NCI-H526 (cell line): ENCODE data around the gene PRR36.

ENCODE experiments used
- DNase-seq, 2 experiments: peaks; one replicate each; lab custom pipeline; 2025; lab: John Stamatoyannopoulos, UW

PRR36 gene

DNA sequence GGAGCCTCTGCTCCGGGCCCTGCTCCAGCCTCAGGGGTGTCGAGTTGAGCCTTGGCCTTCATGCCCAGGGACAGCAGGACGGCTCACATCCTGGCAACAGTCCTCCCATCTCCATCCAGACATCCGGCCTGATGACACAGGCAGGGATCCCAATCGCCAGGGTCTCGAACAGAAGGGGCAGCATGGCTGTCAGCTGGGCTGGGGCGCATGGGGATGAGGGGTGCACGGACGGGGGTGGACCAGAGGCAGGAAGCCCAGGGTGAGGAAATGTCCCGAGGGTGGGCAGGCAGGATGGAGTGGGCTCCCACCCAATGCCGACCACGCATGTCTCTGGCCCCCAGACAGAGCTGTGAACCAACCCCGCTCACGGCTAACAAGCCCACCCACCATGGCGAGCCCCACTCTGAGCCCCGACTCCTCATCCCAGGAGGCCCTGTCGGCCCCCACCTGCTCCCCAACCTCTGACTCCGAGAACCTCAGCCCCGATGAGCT is 28.0 kb downstream of the PRR36 start:
- no peak for DNase-seq

- no peak for DNase-seq
These were observed 28.6 kb downstream of the PRR36 start for GRCh38 chr19:7845390-7846154.

DNA sequence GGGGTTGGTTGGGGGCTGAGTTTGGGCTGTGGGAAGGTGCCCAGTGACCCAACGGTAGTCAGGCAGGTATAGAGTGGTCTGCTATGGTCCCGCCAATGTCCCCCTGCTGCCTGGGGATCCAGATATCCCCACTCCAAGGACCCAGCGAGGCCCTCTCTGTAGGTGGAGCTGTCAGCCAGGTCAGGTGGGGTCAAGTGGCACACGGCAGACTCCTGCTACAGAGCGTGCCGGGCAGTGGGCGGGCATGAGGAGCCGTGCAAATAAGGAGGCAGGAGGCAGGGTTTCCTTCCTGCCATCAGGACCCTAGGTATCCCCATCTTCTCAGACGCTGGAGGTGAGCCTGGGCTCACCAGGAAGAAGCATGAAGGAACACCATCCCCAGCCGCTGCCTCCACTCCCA is 29.2 kb downstream of the PRR36 start:
- DNase-seq, result no peak

GRCh38 chr19:7844405-7844804 is 29.8 kb downstream of the PRR36 start:
- DNase-seq, result no peak

DNA sequence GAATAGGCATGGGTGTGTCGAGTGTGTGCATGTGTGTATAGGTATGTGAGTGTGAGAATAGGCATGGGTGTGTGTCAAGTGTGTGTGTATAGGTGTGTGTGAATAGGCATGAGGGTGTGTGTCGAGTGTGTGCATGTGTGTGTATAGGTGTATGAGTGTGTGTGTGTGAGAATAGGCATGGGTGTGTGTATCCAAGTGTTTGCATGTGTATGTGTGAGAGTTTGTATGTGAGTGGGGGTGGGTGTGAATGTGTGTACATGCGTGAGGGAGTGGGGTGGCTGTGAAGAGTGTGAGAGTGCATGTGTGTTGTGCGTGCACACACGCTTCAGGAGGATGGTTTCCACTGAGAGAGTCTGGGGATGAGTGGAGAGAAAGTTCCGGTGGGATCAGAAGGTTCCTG is 30.7 kb downstream of the PRR36 start:
- DNase-seq, result no peak

DNA sequence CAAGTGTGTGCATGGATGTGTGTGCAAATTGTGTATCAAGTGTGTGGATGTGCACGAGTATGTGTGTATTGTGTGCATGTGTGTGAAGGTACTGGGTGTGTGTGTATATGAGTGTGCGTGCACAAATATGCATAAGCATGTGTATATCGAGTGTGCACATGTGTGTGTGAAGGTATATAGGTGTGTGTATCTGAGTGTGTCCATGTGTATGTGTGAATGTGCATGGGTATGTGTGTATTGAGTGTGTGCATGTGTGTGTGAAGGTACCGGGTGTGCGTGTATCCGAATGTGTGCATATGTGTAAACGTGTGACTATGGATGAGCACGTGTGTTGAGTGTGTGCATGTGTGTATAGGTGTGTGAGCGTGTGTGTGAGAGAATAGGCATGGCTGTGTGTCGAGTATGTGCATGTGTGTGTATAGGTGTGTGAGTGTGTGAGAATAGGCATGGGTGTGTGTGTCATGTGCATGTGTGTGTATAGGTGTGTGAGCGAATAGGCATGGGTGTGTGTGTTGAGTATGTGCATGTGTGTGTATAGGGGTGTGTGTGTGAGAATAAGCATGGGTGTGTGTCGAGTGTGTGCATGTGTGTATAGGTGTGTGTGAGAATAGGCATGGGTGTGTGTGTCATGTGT is 31.4 kb downstream of the PRR36 start:
- DNase-seq, result no peak

- no peak for DNase-seq
These were observed 32.2 kb downstream of the PRR36 start for GRCh38 chr19:7841751-7842660.

- DNase-seq, result no peak
These were observed 33.6 kb downstream of the PRR36 start for GRCh38 chr19:7840629-7841028.

DNA sequence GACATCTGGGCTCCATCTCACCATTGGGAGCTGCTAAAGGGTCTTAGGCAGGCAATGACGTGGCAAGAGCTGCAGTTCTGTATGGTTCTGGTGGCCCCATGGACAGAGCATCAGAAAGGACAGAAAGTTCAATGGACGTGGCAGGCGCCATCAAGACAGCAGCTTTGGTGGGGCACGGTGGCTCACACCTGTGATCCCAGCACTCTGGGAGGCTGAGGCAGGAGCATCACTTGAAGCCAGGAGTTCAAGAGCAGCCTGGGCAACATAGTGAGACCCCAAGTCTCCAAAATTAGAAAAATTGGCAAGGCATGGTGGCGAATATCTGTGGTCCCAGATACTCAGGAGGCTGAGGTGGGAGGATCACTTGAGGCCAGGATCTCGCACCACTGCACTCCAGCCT is 34.7 kb downstream of the PRR36 start:
- no peak for DNase-seq

DNA sequence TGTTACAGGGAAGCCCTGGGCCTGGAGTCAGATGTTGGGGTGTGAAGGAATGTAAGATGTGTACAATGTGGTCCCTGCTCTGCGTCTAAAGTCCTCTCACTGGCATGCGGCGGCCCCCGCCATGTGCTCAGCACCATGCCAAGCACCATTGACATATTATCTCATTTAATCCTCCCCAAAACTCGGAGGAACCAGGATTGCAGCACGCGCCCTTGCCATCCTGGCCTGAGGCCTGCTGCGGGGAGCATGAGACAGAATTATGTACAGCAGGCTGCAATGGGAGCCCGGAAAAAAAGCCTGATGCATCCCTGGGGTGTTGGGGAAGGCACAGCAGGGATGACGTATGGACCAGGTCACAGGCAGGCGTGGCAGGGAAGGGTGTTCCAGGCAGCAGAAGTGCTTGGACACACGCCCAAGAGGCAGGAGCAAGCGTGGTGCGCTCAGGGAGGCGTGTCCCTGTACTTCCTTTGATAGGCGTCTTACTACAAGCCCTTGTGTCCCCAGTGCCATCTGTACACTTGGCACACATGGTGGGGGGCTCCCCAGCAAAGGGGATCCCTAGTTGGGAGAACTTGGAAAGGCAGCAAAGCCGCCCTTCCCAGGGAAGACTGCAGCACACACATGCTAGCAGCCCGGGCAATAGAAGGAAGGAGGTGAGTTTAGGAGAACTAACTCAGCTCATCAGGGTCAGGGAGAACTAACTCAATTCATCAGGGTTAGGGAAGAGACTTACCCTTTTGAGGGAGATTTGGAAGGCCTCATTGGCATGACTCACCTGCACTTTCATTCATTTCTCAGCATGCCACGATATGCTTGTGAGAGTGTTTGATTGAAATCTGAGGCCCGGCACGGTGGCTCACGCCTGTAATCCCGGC is 40.7 kb downstream of the PRR36 start:
- DNase-seq, result no peak

DNA sequence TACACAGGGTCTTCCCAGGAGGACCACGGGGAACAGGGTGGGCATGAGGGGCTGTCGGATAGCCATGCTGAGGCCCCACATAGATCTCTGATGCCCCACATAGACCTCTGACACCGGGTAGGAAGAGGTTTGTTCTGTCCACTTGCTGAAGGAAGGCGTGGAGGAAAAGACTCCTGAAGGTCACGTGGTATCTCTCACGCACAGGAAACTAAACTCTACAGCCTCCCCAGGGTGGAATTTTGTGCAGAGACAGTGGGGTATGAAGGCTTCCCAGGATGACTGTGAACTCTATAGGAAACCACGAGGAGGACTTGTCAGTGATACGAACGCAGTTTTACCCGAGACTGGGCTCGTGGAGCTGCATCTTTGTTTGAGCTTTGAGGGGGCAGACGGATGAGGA is 41.4 kb downstream of the PRR36 start:
- no peak for DNase-seq

DNA sequence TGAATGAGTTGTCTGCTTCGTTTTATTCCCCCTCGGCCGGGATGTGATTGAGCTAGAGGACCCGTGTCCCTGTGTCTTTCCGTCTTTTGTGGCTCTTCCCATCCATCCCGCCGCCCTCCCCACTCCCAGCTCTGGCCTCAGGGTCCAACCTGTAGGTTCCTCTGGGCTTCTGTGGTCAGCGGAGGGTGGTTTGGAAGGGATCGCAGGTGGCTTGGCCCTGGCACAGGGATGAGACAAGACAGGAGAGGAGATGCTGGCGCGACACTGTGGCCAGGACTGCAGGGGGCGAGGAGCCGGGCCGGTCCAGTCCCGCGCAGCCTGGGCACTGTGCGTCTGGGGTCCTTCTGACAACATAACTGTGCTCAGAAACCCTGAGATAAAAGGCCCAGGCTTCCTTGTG is 42.2 kb downstream of the PRR36 start:
- no peak for DNase-seq

GRCh38 chr19:7831452-7831851 is 42.7 kb downstream of the PRR36 start:
- peak in 1 of 2 experiments; percentile 13 for DNase-seq

- no peak for DNase-seq
These were observed 43.4 kb downstream of the PRR36 start for GRCh38 chr19:7830823-7831222.

DNA sequence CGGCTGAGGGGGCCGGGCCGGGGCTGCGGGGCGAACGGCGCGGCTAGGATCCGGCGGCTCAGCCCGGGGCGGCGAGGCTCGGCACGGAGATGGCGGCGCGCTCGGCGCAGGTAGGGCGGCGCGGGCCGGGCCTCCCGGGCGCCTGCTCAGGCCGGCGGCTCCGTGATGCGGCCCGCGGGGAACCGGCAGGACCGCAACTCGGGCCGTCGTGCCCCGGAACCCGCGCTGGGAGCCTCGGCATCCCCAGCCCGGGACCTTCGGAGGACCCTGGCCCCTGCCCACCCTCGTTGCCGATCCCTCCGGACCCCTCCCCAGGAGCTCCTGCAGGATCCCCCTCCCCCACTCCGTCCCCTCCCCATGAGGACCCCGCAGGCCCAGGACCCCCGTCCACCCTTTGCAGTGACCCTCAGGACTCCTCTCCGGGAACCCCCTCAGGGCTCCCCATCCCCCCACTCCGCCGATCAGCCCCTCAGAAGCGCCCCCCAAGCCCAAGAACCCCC is 43.9 kb downstream of the PRR36 start:
- peak in 1 of 2 experiments; percentile 15 for DNase-seq

DNA sequence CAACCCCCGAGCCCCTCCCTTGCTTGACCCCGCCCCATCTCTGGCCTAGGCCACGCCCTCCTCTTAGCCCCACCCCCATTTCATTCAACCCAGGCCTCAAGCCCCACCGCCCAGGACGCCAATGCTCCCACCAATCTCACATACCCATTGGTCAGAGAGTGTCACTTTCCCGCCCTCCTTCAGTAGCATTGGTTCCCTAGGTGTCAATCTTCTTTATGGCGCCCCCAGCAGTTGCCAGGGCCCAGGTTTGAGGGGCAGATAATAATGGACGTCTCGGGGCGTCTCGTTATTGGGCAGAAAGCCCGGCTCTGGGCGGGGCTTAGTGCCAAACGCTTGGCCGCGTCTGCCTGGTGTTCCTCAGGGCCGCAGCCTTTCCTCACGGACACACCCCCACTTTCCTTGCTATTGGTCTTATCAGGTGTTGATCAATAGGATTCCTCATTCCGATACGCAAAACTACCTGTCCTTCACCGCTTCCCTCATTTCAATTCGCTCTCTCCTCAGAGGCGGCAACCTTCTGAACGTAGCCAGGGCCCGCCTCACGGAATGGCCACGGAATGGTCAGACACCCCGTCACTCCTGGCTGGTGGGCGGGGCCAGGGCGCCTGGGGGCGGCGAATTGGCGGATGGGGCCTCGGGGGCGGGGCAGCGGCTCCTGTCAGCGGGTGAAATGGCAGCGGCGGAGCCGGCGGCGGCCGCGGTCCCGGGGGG is 44.5 kb downstream of the PRR36 start, which contains the start of gene EVI5L:
TSS of gene EVI5L (plus strand) at position 658 of the 711 bp plus-strand sequence. CDS start 16,325 bp downstream, outside the sequence.
- DNase-seq, result peak; percentile 98 to 99

GRCh38 chr19:7829166-7829520 is 45.0 kb downstream of the PRR36 start:
- DNase-seq, result no peak

DNA sequence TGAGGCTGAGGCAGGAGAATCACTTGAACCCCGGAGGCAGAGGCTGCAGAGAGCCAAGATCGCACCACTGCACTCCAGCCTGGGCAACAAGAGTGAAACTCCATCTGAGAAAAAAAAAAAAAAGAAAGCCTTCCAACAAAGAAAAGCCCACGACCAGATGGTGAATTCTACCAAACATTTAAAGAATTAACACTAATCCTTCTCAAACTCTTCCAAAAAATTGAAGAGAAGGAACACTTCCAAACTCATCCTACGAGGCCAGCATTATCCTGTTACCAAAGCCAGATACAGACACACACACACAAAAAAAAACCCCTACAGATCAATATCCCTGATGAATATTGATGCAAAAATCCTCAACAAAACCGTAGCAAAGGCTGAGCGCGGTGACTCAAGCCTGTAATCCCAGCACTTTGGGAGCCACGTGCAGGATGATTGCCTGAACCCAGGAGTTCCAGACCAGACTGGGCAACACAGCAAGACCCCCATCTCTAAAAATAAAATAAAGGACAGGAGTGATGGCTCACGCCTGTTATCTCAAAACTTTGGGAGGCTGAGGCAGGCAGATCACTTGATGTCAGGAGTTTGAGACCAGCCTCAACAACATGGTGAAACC is 50.4 kb downstream of the PRR36 start:
- DNase-seq, result no peak

DNA sequence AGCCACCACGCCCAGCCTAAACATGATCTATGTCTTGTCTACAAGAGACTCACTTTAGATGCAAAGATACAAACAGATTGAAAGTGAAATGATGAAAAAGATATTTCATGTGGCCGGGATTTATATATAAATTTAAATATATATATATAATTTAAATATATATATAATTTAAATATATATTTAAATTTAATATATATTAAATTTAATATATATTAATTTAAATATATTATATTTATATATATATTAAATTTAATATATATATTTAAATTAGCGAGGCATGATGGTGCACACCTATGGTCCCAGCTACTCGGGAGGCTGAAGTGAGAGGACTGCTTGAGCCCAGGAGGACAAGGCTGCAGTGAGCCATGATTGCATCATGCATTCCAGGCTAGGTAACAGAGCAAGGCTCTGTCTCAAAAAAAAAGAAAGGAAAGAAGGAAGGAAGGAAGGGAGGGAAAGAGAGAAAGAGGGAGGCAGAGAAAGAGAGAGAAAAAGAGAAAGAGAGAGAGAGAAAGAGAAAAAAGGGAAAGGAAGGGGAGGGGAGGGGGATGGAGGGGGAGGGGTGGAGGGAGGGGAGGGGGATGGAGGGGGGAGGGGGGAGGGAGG is 51.2 kb downstream of the PRR36 start:
- no peak for DNase-seq

DNA sequence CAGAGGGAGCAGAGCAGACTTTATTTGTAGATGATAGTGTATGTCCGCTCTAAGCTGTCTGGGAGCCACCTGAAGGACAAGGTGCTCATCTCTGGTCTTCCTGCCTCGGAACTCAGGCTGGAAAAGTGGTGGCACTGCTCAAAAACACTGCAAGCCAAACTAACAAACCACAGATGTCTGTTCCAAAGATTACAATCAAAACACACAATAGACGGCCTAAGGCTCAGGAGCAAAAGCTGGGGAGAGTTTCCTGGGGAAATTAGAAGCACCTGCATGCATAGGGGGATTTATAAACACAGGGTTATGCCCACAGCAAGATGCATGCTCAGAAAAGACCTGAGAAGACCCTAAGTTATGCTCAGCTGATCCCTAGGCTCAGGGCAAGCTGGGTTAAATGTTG is 53.6 kb downstream of the PRR36 start:
- no peak for DNase-seq
